ENCODE results near the gene TK1.

TK1 gene

GRCh38 chr17:78130090-78130436 lies 56.8 kb downstream of the TK1 start:
- Histone ChIP-seq H3K4me3 (replicated peaks; ENCODE audit: insufficient read depth, low read length) (peak overlapping the region; percentile 80), H3K27me3 (ENCODE audit: insufficient read depth, poor library complexity, severe bottlenecking) (no peaks in the 10 kb centered on the region), H3K27ac (replicated peaks) (peak overlapping the region; percentile 93)
- TF ChIP-seq REST (IDR thresholded peaks at IDR 0.05; ENCODE audit: insufficient replicate concordance, low read depth) (no peak), SPI1 (IDR thresholded peaks at IDR 0.05; ENCODE audit: borderline replicate concordance, low read depth) (no peak; the same call in 1 of the 2 replicates), CTCF (IDR thresholded peaks at IDR 0.05; ENCODE audit: insufficient read depth, low read length) (no peak), GABPA (IDR thresholded peaks at IDR 0.05; ENCODE audit: low read depth) (no peak)
- no peak for DNase-seq (ENCODE audit: low read depth in 1 of 2, low spot score in 1 of 2)

GRCh38 chr17:78129351-78130089 lies 57.3 kb downstream of the TK1 start:
- H3K27ac ChIP-seq (replicated peaks), result peak overlapping the region; percentile 93
- no peaks in the 10 kb centered on the region for H3K27me3 ChIP-seq (ENCODE audit: insufficient read depth, poor library complexity, severe bottlenecking)
- peak in 1 of 2 experiments; percentile 71 for DNase-seq (ENCODE audit: low read depth in 1 of 2, low spot score in 1 of 2)
- no peak overlapping the region; the same call in 1 of the 2 replicates for H3K4me3 ChIP-seq (replicated peaks; ENCODE audit: insufficient read depth, low read length)
- TF ChIP-seq SPI1 (IDR thresholded peaks at IDR 0.05; ENCODE audit: borderline replicate concordance, low read depth), result peak; percentile 10; the same call in 1 of the 2 replicates
- no peak for TF ChIP-seq CTCF (IDR thresholded peaks at IDR 0.05; ENCODE audit: insufficient read depth, low read length)
- no peak for TF ChIP-seq GABPA (IDR thresholded peaks at IDR 0.05; ENCODE audit: low read depth)
- no peak; the same call in 1 of the 2 replicates for TF ChIP-seq POLR2AphosphoS5 (IDR thresholded peaks at IDR 0.05; ENCODE audit: low read depth)
- no peak for TF ChIP-seq REST (IDR thresholded peaks at IDR 0.05; ENCODE audit: insufficient replicate concordance, low read depth)

GRCh38 chr17:78128551-78129350 lies 58.1 kb downstream of the TK1 start, which contains the start of gene TMC6:
TMC6 (minus strand) TSS chr17:78128755; CDS start chr17:78126832, 1,923 bp downstream.
- no peak for TF ChIP-seq REST (IDR thresholded peaks at IDR 0.05; ENCODE audit: insufficient replicate concordance, low read depth)
- TF ChIP-seq GABPA (IDR thresholded peaks at IDR 0.05; ENCODE audit: low read depth), result no peak
- no peak for TF ChIP-seq SPI1 (IDR thresholded peaks at IDR 0.05; ENCODE audit: borderline replicate concordance, low read depth)
- no peak for TF ChIP-seq CTCF (IDR thresholded peaks at IDR 0.05; ENCODE audit: insufficient read depth, low read length)
- TF ChIP-seq POLR2AphosphoS5 (IDR thresholded peaks at IDR 0.05; ENCODE audit: low read depth), result no peak; the same call in 1 of the 2 replicates
- H3K27me3 ChIP-seq (ENCODE audit: insufficient read depth, poor library complexity, severe bottlenecking), result no peaks in the 10 kb centered on the region
- H3K27ac ChIP-seq (replicated peaks), result peak within 1 kb of the TSS; percentile 93
- peak within 1 kb of the TSS; percentile 95 for H3K4me3 ChIP-seq (replicated peaks; ENCODE audit: insufficient read depth, low read length)
- peak; percentile 76 for DNase-seq (ENCODE audit: low read depth in 1 of 2, low spot score in 1 of 2)
